Stimulated activated CD4-positive, alpha-beta T cell treated with anti-CD3 and anti-CD28 coated beads, TNF-alpha, amount 100 ng/mL, for 48 hours (primary cell): Measurements from ENCODE around the gene ZFAND6.
"Not testable (repeated sequence)": the region's sequence is repeated elsewhere in the genome, so short reads cannot be mapped to it uniquely, and the experiment has no call there.

Source experiments
- DNase-seq, 3 donors: peaks; one replicate each; pipeline ENCODE4 v3.0.0-alpha.2; 2020; ENCODE audit warnings: low read depth in 3 of 3

ZFAND6 gene

GRCh38 chr15:80058851-80059785 is at the start of gene ZFAND6:
ZFAND6 (plus strand) TSS chr15:80059676; CDS start chr15:80120345, 60,669 bp downstream.
- peak; percentile 87 to 96 (median 88) for DNase-seq

GRCh38 chr15:80010131-80010673 is 49.3 kb upstream of the ZFAND6 start:
- no peak for DNase-seq

- DNase-seq, result not testable (repeated sequence)
These were observed 48.4 kb upstream of the ZFAND6 start for GRCh38 chr15:80011041-80011523.

- no peak for DNase-seq
These were observed 47.9 kb upstream of the ZFAND6 start for GRCh38 chr15:80011596-80011995.

GRCh38 chr15:80012060-80012726 is 47.3 kb upstream of the ZFAND6 start:
- DNase-seq, result no peak

GRCh38 chr15:80014186-80014585 is 45.3 kb upstream of the ZFAND6 start:
- DNase-seq, result not testable (repeated sequence)

GRCh38 chr15:80015156-80015555 is 44.3 kb upstream of the ZFAND6 start:
- DNase-seq, result no peak

- not testable (repeated sequence) for DNase-seq
These were observed 43.0 kb upstream of the ZFAND6 start for GRCh38 chr15:80016506-80016905.

- DNase-seq, result not testable (repeated sequence)
These were observed 42.3 kb upstream of the ZFAND6 start for GRCh38 chr15:80017139-80017538.

GRCh38 chr15:80019168-80019745 is 40.2 kb upstream of the ZFAND6 start:
- DNase-seq, result no peak

GRCh38 chr15:80020149-80020548 is 39.3 kb upstream of the ZFAND6 start:
- DNase-seq, result not testable (repeated sequence)

GRCh38 chr15:80020731-80021130 is 38.7 kb upstream of the ZFAND6 start:
- DNase-seq, result no peak

GRCh38 chr15:80026310-80026709 is 33.2 kb upstream of the ZFAND6 start:
- DNase-seq, result no peak

GRCh38 chr15:80026754-80027153 is 32.7 kb upstream of the ZFAND6 start:
- no peak for DNase-seq

GRCh38 chr15:80028937-80029336 is 30.5 kb upstream of the ZFAND6 start:
- DNase-seq, result no peak

GRCh38 chr15:80031841-80032240 is 27.6 kb upstream of the ZFAND6 start:
- no peak for DNase-seq

GRCh38 chr15:80034629-80035028 is 24.8 kb upstream of the ZFAND6 start:
- no peak for DNase-seq

- DNase-seq, result no peak
These were observed 23.4 kb upstream of the ZFAND6 start for GRCh38 chr15:80036071-80036470.

- DNase-seq, result no peak
These were observed 17.8 kb upstream of the ZFAND6 start for GRCh38 chr15:80041494-80042253.

GRCh38 chr15:80042568-80042967 is 16.9 kb upstream of the ZFAND6 start:
- no peak for DNase-seq

GRCh38 chr15:80045219-80045618 is 14.3 kb upstream of the ZFAND6 start:
- not testable (repeated sequence) for DNase-seq
